Activated CD8-positive, alpha-beta memory T cell treated with anti-CD3 and anti-CD28 coated beads, Interleukin-2, amount 50 U/mL, for 1 hour (primary cell): ENCODE data around the gene CPE.

Experiments used
- DNase-seq: peaks from one replicate; pipeline ENCODE4 v3.0.0-alpha.2; 2020; ENCODE audit errors: extremely low read depth

The CPE gene

GRCh38 chr4:165508372-165509120 lies 129.7 kb downstream of the CPE start:
- no peak for DNase-seq

GRCh38 chr4:165512424-165512823 lies 133.6 kb downstream of the CPE start:
- no peak for DNase-seq

DNA sequence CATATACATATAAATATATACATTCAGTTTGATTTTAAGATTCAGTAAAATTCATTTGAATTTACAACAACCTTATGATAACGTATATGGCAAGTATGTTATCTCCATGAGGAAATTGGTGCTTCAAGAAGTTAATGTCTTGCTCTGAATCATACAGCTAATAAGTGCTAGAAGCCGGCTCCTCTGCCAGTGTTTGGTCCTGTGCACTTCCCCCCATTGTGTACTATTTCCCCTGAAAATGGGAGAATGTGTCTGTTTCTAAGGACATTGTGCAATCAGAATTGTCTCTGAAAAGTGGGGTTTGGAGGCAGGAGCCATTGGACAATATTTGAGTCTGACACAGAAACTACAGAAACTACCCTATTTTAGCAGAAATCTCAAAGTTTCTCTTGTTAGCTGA lies 135.9 kb downstream of the CPE start:
- no peak for DNase-seq

DNA sequence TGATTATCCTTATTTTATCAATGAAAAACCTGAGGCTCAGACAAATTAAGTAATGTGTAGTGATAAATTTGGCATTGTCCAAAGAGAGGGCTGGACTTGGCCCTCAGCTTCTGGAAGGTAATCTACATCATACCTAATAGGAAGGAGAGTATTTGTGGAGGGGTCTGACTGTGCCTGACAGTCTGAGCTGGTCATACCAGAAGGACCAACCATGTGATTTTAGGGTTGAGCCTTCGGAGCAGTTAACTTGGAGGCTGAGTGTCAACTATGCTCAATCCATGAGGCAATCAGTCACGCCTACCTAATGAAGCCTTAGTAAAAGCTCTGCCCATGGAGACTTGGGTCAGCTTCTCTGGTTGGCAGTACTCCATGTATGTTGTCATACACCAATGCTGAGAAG lies 136.4 kb downstream of the CPE start:
- no peak for DNase-seq

- no peak for DNase-seq
Measured at GRCh38 chr4:165516281-165516833, 137.5 kb downstream of the CPE start.

DNA sequence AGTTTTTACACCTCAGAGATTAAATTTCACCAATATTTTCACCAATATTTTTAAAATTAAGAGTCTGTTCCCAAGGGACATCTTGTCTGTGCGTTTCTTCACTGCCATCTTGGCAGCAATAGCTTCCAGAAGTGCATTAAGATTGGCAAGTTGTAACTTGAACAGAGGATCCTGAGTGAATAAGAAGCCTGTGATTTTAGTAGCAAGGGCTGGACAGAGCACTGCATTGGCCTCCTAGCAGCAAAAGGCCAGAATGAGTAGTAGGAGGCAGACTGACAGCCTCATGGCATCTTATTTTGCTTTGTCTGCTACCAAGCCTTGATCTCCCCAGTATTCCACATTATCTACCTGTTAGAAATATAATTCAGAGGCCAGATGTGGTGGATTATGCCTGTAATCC lies 138.4 kb downstream of the CPE start:
- no peak for DNase-seq

- no peak for DNase-seq
Measured at GRCh38 chr4:165518024-165518616, 139.3 kb downstream of the CPE start.

GRCh38 chr4:165518686-165519085 lies 139.9 kb downstream of the CPE start:
- no peak for DNase-seq

- no peak for DNase-seq
Measured at GRCh38 chr4:165519591-165519990, 140.8 kb downstream of the CPE start.

DNA sequence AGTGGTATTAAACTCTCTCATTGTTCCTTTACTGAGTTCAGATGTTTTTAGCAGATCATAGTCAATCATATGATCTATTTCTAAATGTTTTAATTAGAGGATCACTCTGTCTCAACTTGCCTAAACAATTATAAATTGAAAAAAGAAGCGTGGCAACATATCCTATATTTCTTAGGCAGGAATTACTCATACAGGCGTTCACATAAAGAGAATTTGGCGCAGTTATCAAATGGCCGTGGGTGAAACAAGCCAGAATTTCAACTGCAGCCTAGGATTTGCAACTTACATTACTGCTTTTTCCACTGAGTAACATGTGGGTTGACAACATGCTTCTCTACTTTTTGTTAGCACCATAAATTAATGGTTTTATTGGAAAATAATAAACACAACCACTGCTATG lies 141.3 kb downstream of the CPE start:
- no peak for DNase-seq

DNA sequence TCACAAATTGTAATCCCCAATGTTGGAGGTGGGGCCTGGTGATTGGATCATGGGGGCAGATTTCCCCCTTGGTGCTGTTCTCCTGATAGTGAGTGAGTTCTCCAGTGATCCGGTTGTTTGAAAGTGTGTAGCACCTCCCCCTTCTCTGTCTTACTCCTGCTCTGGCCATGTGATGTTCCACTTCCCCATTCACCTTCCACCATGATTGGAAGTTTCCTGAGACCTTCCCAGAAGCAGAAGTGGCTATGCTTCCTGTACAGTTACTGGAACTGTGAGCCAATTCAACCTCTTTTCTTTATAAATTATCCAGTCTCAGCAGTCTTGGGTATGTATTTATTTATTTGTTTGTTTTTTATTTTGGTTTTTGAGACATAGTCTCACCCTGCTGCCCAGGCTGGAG lies 143.2 kb downstream of the CPE start:
- DNase-seq, result no peak

DNA sequence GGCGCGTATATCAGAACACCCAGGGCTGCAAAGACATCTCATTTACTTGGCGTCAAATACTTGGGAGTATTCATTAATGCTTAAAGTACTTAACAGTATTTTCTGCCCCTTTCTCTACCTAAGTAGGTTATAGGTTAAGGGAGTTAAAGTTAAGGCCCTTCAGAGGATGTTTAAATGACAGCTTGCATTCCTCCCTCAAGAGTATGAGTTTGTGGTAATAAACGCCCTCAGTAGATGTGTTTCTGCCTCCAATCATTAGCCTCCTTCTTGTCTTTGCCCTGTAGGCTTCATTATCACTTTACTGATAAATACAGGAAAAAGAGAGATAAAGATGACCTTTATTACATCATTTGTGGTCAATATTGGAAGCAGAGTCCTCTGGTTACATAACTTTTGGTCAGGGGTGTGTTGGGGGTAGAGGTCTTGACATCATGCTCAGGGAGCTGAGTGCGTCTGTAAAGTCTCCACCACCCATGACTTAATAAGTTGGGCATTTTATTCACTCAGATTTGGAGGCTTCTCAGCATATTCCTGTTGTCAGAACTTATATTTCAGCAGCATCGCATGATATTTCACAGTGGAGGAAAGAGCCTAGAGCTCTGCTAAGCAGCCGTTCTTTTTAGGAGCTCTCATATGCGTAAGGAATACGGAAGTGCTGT lies 145.9 kb downstream of the CPE start:
- no peak for DNase-seq

DNA sequence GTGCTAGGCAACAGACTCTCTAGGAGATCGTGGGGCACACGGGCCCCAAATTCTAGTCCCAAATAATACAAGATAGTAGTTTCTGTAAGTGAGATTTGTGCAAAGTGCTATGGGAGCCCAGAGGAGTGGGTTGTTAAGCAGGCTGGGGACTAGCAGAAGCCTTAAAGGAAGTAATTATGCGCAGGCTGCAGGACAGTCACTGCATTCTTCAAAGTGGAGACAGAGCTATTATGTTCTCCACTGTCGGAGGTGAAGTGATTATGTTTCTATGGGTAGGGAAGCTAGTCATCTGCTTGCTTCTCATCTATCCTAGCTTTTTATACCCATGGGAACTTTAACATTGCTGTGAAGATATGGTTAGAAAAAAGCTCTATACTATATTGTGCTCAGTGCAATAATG lies 154.2 kb downstream of the CPE start:
- DNase-seq, result no peak

DNA sequence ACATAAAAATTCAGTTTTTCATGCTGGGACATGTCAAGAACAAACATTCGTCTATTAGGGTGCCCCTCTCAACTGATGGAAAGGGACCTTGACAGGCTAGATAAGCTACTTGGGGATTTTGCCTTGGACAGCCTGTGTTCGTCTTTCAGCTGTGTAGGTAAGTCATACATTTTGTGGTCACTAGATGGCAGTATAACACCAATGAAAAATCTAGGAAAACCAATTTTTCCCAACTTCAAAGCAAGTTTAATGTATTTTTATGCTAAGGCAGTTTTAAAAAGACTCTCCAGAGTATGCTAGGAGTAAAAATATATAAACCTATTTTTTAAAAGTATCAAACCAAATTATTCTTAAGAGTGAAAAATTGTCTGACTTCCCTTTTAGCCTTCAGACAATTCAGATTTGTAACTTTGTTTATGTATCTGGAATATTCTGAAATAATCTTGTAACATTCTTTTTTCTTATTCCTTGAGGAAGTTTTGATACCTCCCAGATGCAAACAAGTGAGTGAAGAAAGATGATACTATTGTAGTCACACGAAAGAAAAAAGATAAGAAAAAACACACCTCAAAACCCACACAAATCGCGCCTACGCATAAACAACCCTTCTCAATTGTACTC lies 158.3 kb downstream of the CPE start:
- no peak for DNase-seq

- no peak for DNase-seq
Measured at GRCh38 chr4:165539801-165540200, 161.0 kb downstream of the CPE start.

DNA sequence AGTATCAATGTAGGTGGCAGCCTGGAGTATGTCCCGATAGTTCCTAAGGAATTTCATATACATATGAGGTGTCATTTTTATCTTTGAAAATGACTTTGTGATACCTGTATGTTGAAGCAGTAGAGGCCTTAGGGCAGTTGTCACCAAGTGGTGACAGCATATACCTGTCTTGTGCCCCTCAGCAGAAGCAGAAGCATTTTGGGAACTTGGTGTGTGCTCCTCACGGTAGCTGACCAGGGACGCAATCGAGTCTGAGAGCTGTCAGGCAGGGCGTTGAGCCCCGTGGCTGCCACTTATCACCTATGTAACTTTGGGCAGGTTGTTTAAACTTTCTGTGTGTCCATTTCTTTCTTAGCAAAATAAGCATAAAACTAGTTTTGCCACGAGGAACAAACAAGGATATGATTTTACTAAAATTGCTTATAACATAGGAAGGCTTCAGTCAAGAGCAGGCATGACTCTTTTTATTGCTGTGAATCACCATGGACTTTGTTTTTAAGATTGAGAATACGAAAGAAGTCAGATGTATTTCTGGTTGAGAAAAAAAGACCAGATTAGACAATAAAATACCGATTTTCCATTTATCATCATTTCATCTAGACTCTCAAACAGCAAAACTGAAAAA lies 161.5 kb downstream of the CPE start:
- no peak for DNase-seq

- no peak for DNase-seq
Measured at GRCh38 chr4:165541851-165542459, 163.1 kb downstream of the CPE start.

DNA sequence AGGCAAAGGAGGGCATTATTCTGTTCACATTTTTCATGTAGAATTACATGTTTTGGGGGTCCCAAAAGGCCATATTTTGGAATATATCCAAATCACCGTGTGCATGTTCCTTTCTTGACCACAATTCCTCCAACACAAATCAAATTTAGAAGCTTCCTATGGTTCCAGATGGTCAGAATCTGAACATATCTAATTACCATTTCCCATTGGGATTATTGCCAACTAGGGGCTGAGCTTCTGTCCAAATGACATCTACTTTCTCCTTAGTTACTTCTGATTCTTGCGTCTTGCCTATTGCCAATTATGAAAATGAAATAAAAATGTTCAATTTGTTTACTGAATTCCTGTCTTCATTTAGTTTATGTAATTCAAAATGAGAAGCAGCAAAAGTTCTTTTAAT lies 163.7 kb downstream of the CPE start:
- DNase-seq, result no peak
